Measurements from ENCODE around the gene SLC12A3.

Gene SLC12A3

DNA sequence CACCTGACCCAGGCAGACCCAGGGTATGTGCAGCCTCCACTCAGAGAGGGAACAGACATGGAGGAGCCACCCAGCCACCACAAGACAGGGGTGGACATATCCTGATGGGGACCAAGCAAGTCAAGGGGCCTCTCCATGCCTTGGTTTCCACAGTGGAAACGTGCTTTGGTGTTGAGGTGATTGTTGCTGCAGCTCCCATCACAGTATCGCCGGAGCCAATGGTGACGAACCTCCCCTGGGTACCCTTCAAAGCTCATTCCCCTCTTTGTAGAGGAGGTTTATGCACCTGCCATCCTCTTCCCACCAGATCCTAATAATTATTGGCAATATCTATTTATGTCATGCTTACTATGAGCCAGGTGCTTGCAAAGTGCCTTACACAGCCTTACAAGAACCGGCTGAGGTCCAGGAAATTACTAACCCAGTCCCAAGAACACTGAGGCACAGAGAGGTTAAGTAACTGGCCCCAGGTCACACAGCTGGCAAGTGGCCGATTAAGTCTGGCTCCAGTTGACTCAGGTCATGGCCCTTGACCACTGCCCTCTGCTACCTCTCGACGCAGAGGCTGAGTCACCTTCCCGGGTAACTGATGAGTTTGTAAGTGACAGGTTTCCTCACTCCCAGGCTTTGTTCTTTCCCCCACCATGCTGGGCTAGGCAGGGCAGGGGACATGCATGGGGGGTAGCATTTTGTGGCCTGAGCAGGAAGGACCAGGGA, 20.6 kb downstream of the SLC12A3 start:
- TF ChIP-seq, protein P1, sequence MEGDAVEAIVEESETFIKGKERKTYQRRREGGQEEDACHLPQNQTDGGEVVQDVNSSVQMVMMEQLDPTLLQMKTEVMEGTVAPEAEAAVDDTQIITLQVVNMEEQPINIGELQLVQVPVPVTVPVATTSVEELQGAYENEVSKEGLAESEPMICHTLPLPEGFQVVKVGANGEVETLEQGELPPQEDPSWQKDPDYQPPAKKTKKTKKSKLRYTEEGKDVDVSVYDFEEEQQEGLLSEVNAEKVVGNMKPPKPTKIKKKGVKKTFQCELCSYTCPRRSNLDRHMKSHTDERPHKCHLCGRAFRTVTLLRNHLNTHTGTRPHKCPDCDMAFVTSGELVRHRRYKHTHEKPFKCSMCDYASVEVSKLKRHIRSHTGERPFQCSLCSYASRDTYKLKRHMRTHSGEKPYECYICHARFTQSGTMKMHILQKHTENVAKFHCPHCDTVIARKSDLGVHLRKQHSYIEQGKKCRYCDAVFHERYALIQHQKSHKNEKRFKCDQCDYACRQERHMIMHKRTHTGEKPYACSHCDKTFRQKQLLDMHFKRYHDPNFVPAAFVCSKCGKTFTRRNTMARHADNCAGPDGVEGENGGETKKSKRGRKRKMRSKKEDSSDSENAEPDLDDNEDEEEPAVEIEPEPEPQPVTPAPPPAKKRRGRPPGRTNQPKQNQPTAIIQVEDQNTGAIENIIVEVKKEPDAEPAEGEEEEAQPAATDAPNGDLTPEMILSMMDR (IDR thresholded peaks at IDR 0.05; ENCODE audit: low read depth, low read length), result no peak
- no peak for DNase-seq (ENCODE audit: extremely low read depth, low read depth)

DNA sequence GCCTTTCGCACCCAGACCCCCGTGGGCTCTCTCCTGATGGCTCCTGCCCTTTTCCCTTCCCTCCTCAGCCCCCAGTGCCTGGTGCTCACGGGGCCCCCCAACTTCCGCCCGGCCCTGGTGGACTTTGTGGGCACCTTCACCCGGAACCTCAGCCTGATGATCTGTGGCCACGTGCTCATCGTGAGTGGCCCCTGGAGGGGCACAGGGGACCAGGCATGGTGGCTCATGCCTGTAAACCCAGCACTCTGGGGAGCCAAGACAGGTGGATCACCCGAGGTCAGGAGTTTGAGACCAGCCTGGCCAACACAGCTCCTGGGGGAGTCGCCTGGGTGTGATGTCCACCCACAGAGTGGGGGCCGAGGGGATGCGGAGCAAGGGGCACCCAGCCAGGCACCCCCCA, 21.3 kb downstream of the SLC12A3 start:
- TF ChIP-seq, protein P1 (IDR thresholded peaks at IDR 0.05; ENCODE audit: low read depth, low read length), result no peak

DNA sequence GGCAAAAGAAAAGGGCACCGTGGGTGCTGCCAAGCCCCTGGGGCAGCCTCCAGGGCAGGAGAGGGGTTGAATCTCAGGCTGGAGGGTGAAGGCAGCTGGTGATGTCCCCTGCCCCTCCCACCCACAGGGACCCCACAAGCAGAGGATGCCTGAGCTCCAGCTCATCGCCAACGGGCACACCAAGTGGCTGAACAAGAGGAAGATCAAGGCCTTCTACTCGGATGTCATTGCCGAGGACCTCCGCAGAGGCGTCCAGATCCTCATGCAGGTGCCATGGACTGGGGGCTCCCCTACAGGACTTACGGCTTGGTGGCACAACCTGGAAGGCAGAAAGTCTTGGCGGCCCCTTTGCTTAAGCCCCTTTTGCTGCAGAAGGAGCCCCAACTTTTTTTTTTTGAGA, 21.8 kb downstream of the SLC12A3 start:
- no peak for DNase-seq (ENCODE audit: extremely low read depth, low read depth)
- TF ChIP-seq, protein P1 (IDR thresholded peaks at IDR 0.05; ENCODE audit: low read depth, low read length), result no peak

More for the DNA sequence above, 21.3 kb downstream of the SLC12A3 start:
- no peak for DNase-seq (ENCODE audit: extremely low read depth, low read depth)

DNA sequence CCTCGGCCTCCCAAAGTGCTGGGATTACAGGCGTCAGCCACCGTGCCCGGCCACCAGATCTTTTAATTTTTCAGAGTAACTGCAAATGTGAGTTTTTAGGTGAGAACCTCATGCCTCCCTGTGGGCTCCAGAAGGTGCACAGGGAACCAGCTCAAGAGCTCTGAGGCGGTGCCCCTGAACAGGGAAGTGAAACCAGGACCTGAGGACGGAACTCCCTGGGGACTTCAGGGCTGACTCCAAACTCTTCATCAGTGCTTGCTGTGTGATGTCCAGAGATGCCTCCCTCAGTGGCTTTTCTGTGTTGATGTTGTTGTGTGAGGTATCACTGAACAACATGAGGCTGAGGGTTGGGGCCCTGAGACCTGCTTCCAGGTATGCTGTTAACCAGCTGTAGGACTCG, 23.8 kb downstream of the SLC12A3 start:
- no peak for DNase-seq (ENCODE audit: extremely low read depth, low read depth)
- TF ChIP-seq, protein P1 (IDR thresholded peaks at IDR 0.05; ENCODE audit: low read depth, low read length), result no peak

DNA sequence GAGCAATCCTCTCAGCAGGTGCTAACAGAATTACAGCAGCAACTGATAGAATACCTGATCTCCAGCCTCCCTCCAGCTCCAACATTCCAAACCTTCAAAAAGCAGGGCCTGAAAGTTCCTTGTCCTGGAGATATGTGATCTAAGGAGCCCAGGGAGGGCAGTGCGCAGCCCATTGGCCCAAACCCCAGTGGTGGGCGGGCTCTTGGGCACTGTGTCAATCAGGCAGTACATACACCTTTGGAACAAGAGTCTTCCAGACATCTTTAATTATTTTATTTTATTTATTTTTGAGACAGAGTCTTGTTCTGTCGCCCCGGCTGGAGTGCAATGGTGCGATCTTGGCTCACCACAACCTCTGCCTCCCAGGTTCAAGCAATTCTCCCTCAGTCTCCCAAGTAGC, 24.2 kb downstream of the SLC12A3 start:
- TF ChIP-seq, protein P1 (IDR thresholded peaks at IDR 0.05; ENCODE audit: low read depth, low read length), result no peak
- no peak for DNase-seq (ENCODE audit: extremely low read depth, low read depth)

DNA sequence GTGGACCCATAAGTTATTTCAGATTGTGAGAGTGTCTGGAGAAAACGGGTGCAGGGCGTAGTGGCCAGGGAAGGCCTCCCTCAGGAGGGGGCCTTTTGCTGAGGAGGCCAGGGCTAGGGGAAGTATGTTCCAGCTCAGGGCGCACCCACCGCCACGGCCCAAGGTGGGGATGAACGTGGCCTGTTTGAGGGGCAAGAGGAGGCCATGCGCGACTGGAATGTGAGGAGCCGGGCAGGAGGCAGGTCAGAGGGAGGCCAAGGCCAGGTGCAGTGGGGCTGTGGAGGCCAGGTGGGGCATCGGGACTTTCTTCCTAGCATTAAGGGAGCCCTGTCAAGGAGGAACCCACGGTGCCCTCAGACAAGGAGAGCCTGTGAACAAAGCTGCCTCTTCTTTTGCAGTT, 26.7 kb downstream of the SLC12A3 start:
- DNase-seq (ENCODE audit: extremely low read depth, low read depth), result no peak

DNA sequence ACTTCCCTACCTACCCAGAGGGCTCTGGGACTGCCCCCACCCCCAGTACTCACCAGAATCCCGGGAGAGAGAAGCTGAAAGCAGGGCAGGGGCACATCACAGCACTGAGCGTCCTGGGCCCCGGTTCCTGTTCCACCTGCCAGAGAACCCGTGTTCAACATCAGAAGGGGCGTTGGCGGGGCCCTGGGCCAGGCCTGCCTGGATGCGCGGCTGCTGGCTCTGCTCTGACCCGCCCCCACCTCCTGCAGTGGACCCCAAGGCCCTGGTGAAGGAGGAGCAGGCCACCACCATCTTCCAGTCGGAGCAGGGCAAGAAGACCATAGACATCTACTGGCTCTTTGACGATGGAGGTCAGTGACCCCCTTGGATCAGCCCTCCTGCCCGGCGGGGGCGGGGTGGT, 27.7 kb downstream of the SLC12A3 start:
- DNase-seq (ENCODE audit: extremely low read depth, low read depth), result no peak

More for the DNA sequence above, 26.7 kb downstream of the SLC12A3 start:
- TF ChIP-seq, protein P1 (IDR thresholded peaks at IDR 0.05; ENCODE audit: low read depth, low read length), result no peak

More for the DNA sequence above, 27.7 kb downstream of the SLC12A3 start:
- TF ChIP-seq, protein P1 (IDR thresholded peaks at IDR 0.05; ENCODE audit: low read depth, low read length), result no peak
